NCI-H1092 (cell line): Measurements from ENCODE around the gene RNF166.
"Not testable (repeated sequence)": the region's sequence is repeated elsewhere in the genome, so short reads cannot be mapped to it uniquely, and the experiment has no call there.

Experiments
- DNase-seq: peaks from one replicate; lab custom pipeline; 2025; lab: John Stamatoyannopoulos, UW

Gene RNF166

DNA sequence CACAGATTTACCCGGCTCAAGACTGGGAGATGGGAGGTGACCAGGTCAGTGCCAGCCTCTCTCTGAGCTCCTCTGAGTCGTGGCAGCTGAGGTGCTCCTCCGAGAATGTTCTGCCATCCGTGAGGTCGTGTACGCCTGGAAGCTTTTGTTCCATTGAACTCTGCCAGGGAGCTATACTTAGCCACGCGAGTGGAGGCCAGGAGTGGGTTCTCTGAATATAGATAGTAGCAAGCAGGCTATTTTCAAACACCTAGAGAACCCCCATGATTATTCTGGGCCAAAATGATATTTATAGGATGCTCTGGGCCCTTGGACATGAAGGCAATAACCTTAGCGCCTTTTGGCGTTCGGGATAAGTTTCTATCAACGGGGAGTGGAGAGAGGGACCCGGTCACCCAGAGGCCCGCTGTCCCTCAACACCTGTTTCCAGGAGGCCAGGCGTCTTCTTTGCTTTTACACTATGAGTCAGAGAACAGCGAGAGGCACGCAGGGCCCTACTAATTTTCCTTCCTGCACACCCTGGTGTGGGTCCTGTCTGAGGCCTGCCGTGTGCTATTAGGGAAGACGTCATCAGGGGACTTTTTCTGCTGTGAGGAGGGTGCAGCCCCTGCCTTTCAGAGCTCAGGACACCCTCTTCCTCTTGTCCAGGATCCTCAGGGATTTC lies 32.4 kb downstream of the RNF166 start:
- no peak for DNase-seq

DNA sequence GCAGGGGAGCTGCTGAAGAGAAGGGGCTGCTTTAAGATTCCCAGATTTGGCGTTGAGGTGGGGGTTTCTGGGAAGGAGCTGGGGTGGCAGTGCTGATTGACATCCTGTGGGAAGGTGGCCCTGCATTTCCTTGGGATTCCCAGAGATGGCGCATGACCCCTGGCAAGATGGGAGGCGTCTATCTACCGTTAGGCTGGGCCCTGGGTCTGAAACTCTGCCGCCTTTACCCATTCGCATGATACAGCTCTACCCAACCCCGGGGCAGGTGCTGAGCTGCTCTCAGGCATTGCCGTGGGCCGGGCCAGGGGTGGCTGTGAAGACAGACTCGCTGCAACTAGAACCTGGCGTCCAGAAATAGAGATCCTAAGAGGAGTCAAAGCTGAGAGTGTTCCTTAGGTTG lies 33.4 kb downstream of the RNF166 start:
- no peak for DNase-seq

DNA sequence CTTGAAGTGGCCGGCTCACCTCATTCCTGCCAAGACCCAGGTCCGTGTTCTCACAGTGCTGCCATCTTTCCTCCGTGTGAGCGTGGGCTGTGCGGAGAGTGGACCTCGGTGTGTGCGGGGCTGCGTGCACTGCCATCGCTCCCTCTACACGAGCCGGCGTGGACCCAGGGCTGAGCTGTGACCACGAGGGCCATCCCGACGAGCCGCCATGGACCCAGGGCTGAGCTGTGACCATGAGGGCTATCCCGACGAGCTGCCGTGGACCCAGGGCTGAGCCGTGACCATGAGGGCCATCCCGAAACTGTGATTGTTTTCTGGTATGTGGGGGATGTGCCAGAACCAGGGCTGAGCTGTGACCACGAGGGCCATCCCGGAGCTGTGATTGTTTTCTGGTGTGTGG lies 34.4 kb downstream of the RNF166 start:
- no peak for DNase-seq

DNA sequence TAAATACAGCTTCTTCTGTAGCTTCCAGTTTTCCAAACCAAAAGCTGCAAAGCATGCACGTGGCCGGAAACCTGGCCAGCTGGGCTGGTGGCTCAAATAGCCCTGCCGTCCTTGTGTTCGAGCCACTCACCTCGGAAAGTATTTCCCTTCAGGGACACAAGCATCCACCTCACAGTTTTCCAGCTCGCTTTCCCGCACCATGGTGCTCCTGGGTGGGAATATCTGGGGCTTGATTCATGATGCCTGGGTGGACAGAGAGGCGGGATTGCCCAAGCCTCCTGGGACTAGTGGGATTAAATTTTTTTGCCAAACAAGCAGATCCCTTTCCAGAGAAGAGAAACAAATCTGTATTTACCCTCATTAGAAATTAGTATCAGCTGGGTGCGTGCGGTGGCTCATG lies 36.2 kb downstream of the RNF166 start:
- DNase-seq = no peak

DNA sequence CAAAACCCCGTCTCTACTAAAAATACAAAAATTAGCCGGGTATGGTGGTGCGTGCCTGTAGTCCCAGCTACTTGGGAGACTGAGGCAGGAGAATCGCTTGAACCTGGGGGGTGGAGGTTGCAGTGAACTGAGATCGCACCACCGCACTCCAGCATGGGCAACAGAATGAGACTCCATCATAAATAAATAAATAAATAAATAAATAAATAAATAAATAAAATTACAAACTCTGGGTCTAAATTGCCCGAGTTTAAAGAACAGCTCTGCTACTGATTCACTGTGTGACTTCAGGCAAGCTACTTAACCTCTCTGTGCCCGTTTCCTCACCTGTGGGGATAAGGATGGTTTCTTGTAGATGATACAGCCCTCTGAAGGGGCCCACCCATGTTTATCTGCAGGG lies 36.7 kb downstream of the RNF166 start:
- DNase-seq = not testable (repeated sequence)

DNA sequence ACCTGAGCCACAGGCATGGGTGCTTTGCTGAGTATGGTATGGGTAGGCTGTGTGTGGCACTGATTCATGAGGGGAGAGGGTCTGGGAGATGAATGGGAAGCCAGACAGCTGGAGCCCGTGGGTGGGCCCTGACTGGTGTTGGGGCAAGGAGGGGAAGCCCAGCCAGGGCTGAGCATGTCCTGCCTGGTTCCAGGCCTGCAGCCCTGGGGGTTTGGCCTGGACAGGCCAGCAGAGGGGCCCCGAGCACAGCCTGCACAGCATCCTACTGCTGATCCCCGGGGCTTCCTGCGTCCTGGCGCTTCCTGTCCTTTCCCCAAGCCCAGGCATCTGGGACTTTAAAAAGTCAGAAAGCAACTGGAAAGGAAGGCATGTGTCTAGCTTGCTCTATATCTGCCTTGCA lies 38.7 kb downstream of the RNF166 start:
- DNase-seq = no peak

DNA sequence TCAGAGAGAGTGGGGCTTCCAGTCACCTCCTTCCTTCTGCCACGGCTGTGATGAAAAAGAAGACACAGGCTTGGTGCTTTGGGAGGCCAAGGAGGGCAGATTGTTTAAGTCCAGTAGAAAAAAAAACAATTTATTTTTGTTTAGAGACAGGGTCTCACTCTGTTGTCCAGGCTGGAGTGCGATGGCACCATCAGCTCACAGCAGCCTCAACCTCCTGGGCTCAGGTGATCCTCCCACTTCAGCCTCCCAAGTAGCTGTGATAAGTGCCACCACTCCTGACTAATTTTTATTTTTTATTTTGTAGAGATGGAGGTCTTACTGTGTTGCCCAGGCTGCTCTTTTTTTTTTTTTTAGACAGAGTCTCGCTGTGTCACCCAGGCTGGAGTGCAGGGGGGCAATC lies 40.6 kb downstream of the RNF166 start:
- no peak for DNase-seq

DNA sequence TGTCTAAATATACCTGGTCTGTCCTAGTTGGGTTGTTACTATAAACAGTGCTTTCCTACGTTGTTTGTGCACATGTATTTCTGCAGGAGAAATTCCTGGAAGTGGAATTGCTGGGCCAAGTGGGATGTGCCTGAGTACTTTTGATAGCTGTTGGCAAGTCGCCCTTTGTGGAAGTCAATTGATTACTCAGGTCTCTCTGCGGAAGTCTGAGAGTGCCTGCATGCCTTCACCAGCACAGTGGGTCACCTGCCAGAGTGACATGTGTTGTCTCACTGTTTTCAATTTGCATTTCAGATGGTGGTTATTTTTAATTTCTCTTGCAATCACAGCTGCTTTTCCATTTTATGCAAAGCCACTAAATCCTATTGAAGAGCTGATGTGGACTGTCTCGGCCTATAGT lies 41.1 kb downstream of the RNF166 start:
- DNase-seq = no peak

DNA sequence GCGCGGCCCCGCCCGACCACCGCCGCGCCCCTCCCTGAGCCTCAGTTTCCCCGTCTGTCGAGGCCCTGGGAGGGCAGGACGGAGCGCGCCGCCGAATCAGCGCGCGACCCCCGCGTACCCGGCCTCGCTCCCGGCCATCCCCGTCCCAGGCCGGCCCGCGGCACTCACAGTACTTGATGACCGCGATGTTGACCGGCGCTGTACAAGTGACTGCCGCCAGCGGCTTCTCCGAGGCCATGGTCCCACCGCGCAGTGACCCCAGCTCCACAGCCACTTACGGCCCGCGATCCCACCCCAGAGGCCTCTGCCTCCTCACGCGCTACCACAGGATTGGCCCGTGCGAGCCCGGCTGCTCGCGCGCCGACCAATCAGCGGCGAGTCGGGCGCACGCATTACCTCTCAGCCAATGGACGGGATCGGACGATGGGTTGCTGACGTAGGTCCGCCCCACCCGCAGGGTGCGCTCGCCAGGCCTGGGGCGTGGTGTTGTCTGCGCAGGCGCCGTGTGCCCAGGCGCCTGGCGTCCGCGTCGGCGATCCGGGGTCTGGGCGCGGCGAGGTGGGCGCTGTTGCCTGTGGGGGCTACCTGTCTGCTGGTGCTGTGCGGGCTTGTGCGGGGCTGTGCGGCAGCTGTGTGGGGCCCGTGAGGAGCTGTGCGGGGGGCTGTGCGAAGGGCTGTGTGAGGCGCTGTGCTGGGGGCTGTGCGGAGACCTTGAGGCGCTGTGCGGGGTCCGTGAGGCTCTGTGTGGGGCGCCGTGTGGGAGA lies 43.2 kb downstream of the RNF166 start, which contains the start of gene MVD:
MVD (minus strand) TSS at position 249 of the 764 bp plus-strand sequence; CDS start at position 238, 11 bp downstream.
- DNase-seq = peak; percentile 96

DNA sequence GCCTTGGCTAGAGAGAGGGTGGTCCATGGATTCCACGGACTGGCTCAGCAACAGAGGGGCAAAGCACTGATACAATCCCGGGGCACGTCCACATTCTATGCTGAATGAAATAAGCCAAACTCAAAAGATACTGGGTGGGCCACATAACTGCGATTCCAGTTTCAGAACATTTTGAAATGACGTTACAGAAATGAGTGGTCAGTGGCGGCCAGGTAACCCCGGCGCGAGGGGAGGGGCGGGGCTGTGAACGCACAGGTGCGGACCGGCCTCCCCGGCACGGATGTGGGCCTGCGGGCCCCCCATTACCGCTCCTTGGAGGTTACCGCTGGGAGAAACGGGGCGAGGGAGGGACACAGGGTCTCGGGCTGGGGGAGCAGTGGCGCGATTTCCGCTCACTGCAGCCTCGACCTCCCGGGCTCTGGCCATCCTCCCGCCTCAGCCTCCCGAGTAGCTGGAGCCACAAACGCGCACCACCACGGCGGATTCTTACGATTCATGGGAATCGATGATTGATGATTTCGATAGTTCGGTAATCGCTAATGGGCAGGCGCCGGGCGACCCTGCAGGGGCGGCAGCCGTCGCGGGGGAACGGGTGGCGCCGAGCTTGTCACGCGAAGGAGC lies 43.9 kb downstream of the RNF166 start:
- DNase-seq = no peak

DNA sequence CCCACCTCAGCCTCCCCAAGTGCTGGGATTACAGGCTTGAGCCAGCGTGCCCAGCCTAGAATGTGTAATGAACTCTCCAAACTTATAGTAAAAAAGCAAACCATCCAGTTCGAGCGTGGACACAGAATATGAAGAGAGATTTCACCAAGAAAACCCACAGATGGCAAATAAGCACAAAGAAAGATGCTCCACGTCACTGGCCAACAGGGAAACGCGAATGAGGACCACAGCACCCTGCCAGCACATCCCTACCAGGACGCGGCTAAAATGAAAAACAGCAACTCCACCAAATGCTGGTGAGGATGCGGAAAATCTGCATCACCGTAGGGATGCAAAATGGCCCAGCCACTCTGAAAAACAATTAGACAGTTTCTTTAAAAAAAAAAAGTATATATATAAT lies 44.7 kb downstream of the RNF166 start:
- no peak for DNase-seq

DNA sequence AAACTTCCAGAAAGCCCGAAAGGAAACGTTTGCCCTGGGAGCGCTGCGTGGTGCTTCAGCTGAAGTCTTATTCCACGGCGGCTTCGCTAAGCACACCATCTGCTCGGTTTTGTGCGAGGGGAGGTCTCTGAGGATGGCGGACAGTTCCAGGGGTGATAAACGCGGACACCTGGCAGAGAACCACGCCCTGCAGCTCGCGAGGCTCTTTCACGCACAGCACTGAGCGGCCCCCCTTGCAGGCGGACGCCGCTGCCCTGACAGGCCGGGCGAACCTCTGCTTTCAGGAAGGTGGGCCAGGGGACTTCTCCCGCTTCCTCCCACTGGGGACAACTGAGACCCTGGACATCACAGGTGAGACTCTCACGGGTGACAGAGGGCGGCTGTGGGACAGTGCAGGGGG lies 47.0 kb downstream of the RNF166 start:
- no peak for DNase-seq

DNA sequence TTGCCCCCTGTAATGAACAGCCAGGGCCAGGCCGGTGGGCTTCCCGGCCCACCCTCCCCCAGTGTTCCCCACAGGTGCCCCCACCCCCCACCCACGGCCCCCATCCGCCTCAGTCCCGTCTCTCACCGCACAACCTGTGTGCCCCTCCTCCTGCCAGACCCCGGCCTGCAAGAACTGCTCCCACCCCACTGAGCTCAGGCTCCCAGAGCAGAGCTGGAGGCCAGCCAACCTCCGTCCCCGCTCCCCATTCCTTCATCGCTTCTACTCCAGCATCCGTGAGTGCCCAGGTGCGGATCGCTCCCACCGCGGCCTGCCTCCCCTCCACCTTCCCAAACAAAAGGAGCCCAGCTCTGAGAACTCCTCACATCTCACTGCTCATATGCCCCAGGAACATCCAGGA lies 47.5 kb downstream of the RNF166 start:
- no peak for DNase-seq

DNA sequence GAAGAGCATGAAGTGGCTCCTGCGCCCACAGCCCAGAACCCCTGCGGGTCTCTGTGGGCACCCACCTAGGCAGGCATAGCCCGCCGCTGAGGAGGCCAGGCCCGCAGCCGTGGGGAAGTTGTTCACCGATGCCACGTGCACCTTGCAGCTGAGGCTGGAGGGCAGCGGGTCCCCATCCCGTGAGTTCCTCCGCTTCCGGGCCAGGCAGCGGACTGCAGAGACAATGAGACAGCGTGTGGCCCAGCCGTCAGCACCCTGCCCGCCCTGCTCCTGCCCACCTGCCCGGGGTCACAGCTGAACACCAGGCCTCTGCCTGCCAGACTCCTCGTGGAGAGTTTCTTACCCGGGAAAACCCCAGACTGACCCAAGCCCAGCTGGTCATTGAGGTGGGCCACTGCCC lies 48.8 kb downstream of the RNF166 start:
- no peak for DNase-seq

DNA sequence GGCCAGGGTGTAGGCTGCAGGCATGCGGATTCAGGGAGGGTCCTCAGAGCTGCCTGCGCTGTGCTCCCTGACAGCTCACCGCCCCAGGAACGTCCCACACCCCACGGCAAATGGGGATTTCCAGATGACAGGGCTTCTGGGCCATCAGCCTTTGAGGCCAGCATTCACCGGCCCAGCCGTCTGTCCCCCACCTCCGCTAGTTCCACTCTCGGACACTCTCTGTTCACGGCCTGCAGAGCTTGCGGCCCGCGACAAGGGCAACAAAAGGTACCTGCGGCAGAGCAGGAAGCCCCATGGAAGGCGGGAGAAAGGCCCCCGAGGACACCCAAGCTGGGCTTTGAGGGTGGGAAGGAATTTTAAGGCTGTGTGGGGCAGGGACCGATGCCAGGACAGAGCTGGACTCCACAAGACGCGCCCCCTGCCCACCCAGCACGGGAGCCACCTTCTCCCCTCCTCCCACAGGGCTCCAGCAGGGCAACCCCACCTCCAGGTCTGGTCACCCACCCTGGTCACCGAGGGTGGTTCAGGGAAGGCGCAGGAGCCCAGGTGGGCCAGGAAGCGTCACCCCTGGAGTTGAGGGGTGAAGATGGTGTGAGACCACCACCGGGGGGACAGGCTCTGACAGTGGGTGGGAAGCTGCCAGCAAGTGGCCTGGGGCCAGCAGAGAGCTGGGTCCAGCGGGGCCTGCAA lies 49.8 kb downstream of the RNF166 start:
- DNase-seq = no peak

DNA sequence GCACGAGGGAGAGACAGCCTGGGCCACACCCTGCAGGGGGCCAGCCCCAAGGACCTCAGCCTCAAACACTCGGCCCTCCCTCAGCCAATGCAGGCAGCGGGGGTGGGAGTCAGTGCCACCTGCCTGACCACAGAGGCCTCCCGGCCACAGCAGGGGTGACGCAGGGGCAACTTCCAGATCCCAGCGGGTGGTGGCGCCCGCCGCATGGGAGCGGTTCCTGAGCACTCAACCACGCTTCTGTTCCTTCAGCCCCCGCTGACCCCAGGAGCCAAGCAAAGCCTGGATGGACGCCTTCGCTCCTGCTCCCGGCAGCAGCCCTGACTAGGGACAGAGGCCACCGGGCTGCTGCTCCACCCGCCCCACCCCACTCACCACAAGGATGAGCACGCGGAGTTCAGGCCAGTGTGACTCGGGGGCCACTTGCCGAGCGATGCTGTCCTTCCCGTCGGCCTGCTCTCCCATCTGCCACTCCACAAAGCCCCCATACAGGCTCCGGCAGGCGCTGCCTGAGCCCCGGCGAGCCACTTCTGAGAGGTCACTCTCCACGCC lies 50.4 kb downstream of the RNF166 start:
- DNase-seq = no peak

DNA sequence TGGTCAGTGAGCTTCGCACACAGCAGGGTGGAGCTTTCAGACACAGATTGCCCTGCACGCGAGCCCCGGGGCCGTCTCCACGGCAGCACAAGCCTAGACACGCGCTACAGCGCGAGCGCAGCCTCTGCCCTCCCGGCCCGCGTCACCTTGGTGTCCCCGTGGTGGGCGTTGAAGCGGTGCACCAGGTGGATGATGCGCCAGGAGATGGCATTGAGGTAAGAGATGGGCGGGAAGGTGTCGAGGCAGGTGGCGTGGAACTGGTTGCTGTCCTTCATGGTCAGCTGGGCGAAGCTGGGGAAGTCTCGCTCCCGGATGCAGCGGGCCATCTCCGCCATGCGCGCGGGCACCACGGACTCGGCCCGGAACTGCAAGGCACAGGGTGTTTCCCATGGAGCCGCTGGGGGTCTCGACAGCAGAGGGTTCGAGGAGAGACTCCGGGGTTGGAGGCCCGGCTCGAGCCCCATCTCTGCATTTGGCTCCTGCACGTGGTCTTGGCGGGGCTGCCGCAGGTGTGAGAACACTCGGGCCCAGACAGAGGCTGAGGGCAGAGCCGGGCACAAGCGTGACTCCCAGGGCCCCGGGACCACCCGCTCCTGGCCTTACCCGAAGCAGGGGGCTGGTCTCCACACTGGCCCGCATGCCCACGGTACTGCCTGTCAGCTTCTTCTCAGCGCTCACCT lies 51.0 kb downstream of the RNF166 start:
- DNase-seq = no peak

DNA sequence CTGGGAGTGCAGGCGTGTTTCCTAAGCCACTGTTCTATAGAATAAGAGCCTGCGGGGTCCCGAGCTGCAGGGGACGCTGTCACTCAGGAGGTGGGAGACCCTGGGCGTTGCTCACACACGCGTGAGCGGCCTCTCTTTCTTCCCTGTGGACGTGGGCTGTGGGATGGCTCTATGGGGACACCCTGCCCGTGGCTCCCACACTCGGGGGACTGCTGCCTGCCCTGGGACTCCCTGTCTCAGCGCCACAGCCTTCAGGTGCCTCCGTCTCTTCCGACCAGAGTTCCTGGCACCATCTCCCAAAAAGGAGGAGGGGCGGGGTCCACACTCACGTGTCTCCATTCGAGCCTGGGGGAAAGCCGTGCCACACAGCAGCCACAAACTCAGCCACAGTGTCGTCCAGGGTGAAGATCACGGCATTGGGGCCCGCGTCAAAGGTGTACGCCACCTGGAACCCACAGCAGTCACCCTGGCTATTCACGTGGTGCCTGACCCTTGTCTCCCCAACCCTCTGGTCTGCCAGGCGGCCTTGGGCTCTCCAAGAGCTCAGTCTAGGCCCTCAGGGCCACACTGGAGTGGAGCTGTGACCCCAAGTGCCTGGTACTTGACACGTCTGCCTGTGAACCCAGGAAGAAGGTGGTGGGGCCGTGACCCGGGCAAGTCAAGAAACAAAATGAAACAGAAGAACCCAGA lies 51.7 kb downstream of the RNF166 start:
- no peak for DNase-seq

DNA sequence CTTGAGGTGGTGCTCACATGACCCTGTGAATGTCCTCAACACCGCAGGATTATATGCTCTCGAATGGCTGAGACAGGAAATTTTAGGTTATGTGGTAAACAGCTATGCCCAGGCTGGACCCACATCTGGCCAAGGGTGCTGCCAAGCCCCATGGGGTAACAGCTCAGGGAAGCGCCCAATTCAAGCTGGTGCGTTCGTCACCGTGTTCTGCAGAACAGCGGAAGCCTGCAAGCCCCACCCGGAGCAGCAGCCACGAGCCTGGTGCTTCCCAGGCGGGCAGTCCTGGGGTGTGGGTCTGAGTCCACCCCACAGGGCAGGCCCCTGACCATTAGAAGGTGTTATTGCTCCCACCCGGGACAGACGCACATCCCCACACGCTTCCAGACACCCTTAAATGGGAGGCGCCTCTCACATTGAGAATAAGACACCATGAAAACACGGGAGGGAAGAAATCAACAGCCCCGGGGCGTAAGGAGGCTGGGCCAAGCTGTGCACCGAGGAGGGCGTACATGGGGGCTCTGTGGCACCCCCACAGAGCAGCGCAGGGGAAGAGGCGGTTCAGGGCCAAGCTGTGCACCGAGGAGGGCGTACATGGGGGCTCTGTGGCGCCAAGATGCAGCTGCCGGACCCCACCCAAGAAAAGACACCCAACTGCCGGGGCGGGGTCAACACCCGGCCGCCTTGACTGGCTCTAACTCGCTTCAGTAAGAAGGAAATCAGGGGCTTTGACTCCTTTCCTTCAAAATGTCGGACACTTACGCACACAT lies 52.4 kb downstream of the RNF166 start:
- no peak for DNase-seq

DNA sequence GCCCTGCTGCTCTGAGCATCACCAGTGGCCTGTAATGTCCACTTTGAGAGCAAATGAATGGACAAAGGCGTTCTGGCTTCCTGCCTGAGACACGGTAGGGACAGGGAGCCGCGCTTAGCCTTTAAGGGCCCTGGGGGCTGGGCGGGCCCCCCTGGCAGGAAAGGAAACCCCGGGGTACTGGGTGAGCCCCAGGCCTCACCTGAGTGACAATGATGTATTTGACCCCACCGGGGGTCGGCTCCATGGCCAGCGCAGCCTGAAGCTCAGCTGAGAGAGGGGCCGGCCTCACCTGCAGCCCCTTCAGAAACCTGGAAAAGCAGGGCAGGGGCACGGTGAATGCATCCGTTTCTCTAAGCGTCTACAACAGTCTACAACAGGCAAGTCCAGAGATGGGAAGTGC lies 53.1 kb downstream of the RNF166 start:
- no peak for DNase-seq

DNA sequence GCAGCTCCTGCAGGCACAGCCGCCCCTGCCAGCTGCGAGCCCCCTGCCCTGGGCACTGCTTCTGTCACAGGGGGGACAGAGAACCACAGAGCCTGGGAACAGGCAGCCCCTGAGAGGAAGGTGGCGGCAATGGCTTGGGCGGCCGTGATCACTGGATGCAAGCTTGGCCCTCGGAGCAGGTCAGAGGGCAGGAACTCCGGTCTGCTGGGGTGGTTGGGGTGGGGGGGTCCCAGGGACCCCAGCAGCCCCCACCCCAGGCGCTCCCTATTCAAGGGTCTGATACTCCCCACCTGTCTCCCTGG lies 53.5 kb downstream of the RNF166 start:
- no peak for DNase-seq
